Esophagus muscularis mucosa (tissue), 4 donors: ENCODE results near the gene VPS18. TPM values are rescaled to one million over a fixed set of nuclear protein-coding genes. Genes with fewer than 3 reads are reported as not detected.

Source experiments
- DNase-seq: peaks from one replicate; pipeline ENCODE4 v3.0.0-alpha.2; 2017; ENCODE audit errors: extremely low spot score
- H3K27ac ChIP-seq, 4 donors: fragments of 200-600 bp; sonication (generic); replicated peaks in 1 of 4; 1 replicate in 3 of 4; 2 replicates in 1 of 4; pipeline ENCODE4 v1.5.1; 2016 to 2019; ENCODE audit warnings: mild to moderate bottlenecking in 1 of 4
- H3K27me3 ChIP-seq, 4 donors: fragments of 200-600 bp; sonication (generic); one replicate each; pipeline versions ENCODE4 v1.5.1 to v1.6.0; 2016 to 2019
- H3K36me3 ChIP-seq, 4 donors: fragments of 200-600 bp; sonication (generic); one replicate each; pipeline ENCODE4 v1.5.1; 2016 to 2019
- H3K4me1 ChIP-seq, 4 donors: fragments of 200-600 bp; sonication (generic); one replicate each; pipeline ENCODE4 v1.5.1; 2016 to 2019
- H3K4me3 ChIP-seq, 4 donors: fragments of 200-600 bp; sonication (generic); 1 replicate in 2 of 4; 2 replicates in 2 of 4; pipeline ENCODE4 v1.5.1; 2016 to 2019; ENCODE audit warnings: mild to moderate bottlenecking in 4 of 4, moderate library complexity in 1 of 4
- H3K9me3 ChIP-seq, 4 donors: fragments of 200-600 bp; sonication (generic); 1 replicate in 3 of 4; 2 replicates in 1 of 4; pipeline ENCODE4 v1.5.1; 2016 to 2019
- EP300 ChIP-seq: sonication (generic); formaldehyde crosslinking; IDR thresholded peaks from one replicate; pipeline ENCODE4 v1.6.1; 2017; ENCODE audit warnings: antibody characterized with exemption
- POLR2A ChIP-seq: fragments of 450-650 bp; IDR thresholded peaks from one replicate; pipeline ENCODE4 v1.6.1; 2017; ENCODE audit warnings: antibody characterized with exemption, moderate library complexity, mild to moderate bottlenecking, low read depth
- POLR2AphosphoS5 ChIP-seq, 2 donors: sonication (generic); formaldehyde crosslinking; IDR thresholded peaks; one replicate each; pipeline ENCODE4 v1.6.1; 2017; ENCODE audit warnings: antibody characterized with exemption in 2 of 2
- WGBS: methylation state at CpG from one replicate; pipeline ENCODE4 v1.1.5; 2018; 5-methylcytosine and 5-hydroxymethylcytosine counted together
- intact Hi-C: fragments of 100-400 bp; cut with DNase I; formaldehyde crosslinking; loops from one replicate; pipeline ENCODE4 v1.15.1; 2023
- total RNA-seq, 4 donors: library from RNA; depleted of rRNA; stranded (reverse); fragments of >200 nt; gene quantifications; one replicate each; pipeline versions ENCODE4 v1.1.0 to v1.2.1, GENCODE V29; 2016
- TF ChIP-seq, protein P1 (sequence below), 3 experiments: fragments of 200-600 bp in 2 of 3; fragments of 450-650 bp in 1 of 3; sonication (generic) in 2 of 3; IDR thresholded peaks; one replicate each; pipeline ENCODE4 v1.5.1; 2017 to 2019; ENCODE audit warnings: antibody characterized with exemption in 3 of 3, mild to moderate bottlenecking in 2 of 3, moderate library complexity in 1 of 3

VPS18 gene
- total RNA-seq, 4 donors from 2014 or later, result 28.7 to 36.6 (median 32.2) TPM

DNA sequence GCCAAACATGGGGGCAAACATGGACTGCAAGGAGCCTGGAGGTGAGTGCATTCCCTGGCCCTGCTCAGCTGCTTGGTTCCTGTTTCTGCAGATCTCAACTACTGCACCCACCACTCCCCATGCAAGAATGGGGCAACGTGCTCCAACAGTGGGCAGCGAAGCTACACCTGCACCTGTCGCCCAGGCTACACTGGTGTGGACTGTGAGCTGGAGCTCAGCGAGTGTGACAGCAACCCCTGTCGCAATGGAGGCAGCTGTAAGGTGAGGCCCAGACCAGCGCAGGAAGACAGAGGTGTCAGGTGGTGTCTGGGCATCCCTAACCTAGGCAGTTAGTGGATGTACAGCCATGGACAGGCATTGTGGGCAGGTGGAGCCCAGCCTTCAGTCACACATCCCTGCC, 40.2 kb downstream of the VPS18 start:
- Histone ChIP-seq H3K4me1 (peaks cover 35 to 56% (median 44%) of the 10 kb centered on the region in 4 donors), H3K9me3 (no peaks in the 10 kb centered on the region), H3K4me3 (no peak overlapping the region), H3K27ac (no peak overlapping the region), H3K27me3 (peaks cover 0 to 61% (median 23%) of the 10 kb centered on the region in 4 donors), H3K36me3 (peaks cover 0 to 30% (median 0%) of the 10 kb centered on the region in 4 donors)
- no peak for TF ChIP-seq POLR2AphosphoS5 (IDR thresholded peaks at IDR 0.05)
- no peak for TF ChIP-seq POLR2A
- no peak for TF ChIP-seq EP300
- TF ChIP-seq, protein P1, sequence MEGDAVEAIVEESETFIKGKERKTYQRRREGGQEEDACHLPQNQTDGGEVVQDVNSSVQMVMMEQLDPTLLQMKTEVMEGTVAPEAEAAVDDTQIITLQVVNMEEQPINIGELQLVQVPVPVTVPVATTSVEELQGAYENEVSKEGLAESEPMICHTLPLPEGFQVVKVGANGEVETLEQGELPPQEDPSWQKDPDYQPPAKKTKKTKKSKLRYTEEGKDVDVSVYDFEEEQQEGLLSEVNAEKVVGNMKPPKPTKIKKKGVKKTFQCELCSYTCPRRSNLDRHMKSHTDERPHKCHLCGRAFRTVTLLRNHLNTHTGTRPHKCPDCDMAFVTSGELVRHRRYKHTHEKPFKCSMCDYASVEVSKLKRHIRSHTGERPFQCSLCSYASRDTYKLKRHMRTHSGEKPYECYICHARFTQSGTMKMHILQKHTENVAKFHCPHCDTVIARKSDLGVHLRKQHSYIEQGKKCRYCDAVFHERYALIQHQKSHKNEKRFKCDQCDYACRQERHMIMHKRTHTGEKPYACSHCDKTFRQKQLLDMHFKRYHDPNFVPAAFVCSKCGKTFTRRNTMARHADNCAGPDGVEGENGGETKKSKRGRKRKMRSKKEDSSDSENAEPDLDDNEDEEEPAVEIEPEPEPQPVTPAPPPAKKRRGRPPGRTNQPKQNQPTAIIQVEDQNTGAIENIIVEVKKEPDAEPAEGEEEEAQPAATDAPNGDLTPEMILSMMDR (IDR thresholded peaks at IDR 0.05), result no peak
- DNase-seq, result no peak
- intact Hi-C loops, result no loop called here
- 91% methylated on average over 5 of the region's 6 CpGs for WGBS

DNA sequence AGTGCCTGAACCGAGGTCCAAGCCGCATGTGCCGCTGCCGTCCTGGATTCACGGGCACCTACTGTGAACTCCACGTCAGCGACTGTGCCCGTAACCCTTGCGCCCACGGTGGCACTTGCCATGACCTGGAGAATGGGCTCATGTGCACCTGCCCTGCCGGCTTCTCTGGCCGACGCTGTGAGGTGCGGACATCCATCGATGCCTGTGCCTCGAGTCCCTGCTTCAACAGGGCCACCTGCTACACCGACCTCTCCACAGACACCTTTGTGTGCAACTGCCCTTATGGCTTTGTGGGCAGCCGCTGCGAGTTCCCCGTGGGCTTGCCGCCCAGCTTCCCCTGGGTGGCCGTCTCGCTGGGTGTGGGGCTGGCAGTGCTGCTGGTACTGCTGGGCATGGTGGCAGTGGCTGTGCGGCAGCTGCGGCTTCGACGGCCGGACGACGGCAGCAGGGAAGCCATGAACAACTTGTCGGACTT, 42.0 kb downstream of the VPS18 start:
- H3K9me3 ChIP-seq, result no peaks in the 10 kb centered on the region
- TF ChIP-seq, protein P1 (IDR thresholded peaks at IDR 0.05), result no peak
- no peak for TF ChIP-seq POLR2A
- no peak for TF ChIP-seq EP300
- no peak for TF ChIP-seq POLR2AphosphoS5 (IDR thresholded peaks at IDR 0.05)
- WGBS, result 83% methylated on average over 9 of the region's 31 CpGs
- peaks cover 34 to 58% (median 40%) of the 10 kb centered on the region in 4 donors for H3K4me1 ChIP-seq
- H3K27me3 ChIP-seq, result peaks cover 4 to 43% (median 9%) of the 10 kb centered on the region in 4 donors
- intact Hi-C loops, result no loop called here
- peaks cover 0 to 30% (median 0%) of the 10 kb centered on the region in 4 donors for H3K36me3 ChIP-seq
- no peak overlapping the region for H3K4me3 ChIP-seq
- DNase-seq, result no peak
- H3K27ac ChIP-seq, result no peak overlapping the region

DNA sequence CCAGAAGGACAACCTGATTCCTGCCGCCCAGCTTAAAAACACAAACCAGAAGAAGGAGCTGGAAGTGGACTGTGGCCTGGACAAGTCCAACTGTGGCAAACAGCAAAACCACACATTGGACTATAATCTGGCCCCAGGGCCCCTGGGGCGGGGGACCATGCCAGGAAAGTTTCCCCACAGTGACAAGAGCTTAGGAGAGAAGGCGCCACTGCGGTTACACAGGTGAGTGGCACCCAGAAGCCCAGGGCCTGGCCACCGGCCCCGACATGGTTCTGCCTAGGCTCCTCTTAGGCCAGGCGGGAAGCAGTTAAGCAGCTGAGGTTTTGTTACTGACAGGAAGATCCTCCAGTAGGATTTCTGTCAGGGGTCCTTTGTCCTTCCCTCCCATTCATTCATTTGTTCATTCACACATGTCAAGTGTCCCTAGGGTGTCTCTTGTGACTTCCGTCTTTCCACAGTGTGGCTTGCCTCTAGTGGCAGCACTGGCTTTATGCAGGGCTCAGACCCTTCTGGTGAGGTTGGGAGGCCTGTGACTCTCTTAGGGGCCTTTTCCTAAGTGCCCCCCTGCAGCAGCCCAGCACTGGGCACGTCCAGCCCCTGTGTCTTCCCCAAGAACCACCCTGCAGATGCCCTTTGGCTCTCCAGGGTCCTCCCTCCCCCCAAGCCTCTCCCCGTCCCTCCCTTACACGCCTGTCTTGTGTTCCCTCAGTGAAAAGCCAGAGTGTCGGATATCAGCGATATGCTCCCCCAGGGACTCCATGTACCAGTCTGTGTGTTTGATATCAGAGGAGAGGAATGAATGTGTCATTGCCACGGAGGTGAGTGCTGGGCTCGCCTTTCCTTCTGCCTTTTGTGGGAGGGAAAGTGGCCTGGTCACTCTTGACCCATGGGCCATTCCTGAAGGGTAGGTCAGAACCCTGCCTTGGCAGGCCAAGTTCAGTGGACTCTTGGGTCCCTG, 42.7 kb downstream of the VPS18 start:
- Histone ChIP-seq H3K4me1 (peaks cover 31 to 58% (median 42%) of the 10 kb centered on the region in 4 donors), H3K9me3 (no peaks in the 10 kb centered on the region), H3K27ac (peak overlapping the region in 1 of 4 donors; percentile 7), H3K27me3 (peaks cover 0 to 36% (median 5%) of the 10 kb centered on the region in 4 donors), H3K36me3 (peaks cover 0 to 29% (median 0%) of the 10 kb centered on the region in 4 donors), H3K4me3 (no peak overlapping the region)
- no peak for DNase-seq
- TF ChIP-seq, protein P1 (IDR thresholded peaks at IDR 0.05), result no peak
- TF ChIP-seq POLR2AphosphoS5 (IDR thresholded peaks at IDR 0.05) (no peak), POLR2A (no peak), EP300 (no peak)
- intact Hi-C loops, result no loop called here
- 84% methylated on average over 9 of the region's 15 CpGs for WGBS

DNA sequence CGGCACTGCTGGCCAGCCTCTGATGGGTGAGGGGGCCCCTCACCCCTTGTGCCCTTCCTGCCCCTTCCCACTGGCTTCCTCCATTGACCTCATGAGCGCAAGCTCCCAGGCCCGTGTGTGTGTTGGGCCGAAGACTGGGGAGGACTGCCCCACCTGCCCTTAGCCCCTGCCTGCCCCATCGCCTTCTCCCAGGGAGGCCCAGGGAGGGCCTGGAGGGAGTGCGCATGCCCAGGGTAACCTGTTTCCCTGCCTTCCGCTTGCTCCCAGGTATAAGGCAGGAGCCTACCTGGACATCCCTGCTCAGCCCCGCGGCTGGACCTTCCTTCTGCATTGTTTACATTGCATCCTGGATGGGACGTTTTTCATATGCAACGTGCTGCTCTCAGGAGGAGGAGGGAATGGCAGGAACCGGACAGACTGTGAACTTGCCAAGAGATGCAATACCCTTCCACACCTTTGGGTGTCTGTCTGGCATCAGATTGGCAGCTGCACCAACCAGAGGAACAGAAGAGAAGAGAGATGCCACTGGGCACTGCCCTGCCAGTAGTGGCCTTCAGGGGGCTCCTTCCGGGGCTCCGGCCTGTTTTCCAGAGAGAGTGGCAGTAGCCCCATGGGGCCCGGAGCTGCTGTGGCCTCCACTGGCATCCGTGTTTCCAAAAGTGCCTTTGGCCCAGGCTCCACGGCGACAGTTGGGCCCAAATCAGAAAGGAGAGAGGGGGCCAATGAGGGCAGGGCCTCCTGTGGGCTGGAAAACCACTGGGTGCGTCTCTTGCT, 43.7 kb downstream of the VPS18 start:
- Histone ChIP-seq H3K4me1 (peaks cover 35 to 66% (median 51%) of the 10 kb centered on the region in 4 donors), H3K36me3 (peaks cover 0 to 23% (median 0%) of the 10 kb centered on the region in 4 donors), H3K27me3 (peaks cover 0 to 26% (median 2%) of the 10 kb centered on the region in 4 donors), H3K27ac (peak overlapping the region in 2 of 4 donors; percentile 7 to 8), H3K4me3 (no peak overlapping the region), H3K9me3 (no peaks in the 10 kb centered on the region)
- TF ChIP-seq POLR2AphosphoS5 (IDR thresholded peaks at IDR 0.05) (no peak), EP300 (no peak), POLR2A (no peak)
- TF ChIP-seq, protein P1 (IDR thresholded peaks at IDR 0.05), result no peak
- no peak for DNase-seq
- intact Hi-C loops, result no loop called here
- 66% methylated on average over 15 of the region's 19 CpGs for WGBS
